GM21367 (cell line): Measurements from ENCODE around the gene DLK1.

ENCODE experiments used
- ATAC-seq: cut with Tn5 transposase; IDR thresholded peaks from one replicate; pipeline ENCODE4 v1.9.1; 2021; ENCODE audit not compliant: unreplicated experiment

DLK1 gene

DNA sequence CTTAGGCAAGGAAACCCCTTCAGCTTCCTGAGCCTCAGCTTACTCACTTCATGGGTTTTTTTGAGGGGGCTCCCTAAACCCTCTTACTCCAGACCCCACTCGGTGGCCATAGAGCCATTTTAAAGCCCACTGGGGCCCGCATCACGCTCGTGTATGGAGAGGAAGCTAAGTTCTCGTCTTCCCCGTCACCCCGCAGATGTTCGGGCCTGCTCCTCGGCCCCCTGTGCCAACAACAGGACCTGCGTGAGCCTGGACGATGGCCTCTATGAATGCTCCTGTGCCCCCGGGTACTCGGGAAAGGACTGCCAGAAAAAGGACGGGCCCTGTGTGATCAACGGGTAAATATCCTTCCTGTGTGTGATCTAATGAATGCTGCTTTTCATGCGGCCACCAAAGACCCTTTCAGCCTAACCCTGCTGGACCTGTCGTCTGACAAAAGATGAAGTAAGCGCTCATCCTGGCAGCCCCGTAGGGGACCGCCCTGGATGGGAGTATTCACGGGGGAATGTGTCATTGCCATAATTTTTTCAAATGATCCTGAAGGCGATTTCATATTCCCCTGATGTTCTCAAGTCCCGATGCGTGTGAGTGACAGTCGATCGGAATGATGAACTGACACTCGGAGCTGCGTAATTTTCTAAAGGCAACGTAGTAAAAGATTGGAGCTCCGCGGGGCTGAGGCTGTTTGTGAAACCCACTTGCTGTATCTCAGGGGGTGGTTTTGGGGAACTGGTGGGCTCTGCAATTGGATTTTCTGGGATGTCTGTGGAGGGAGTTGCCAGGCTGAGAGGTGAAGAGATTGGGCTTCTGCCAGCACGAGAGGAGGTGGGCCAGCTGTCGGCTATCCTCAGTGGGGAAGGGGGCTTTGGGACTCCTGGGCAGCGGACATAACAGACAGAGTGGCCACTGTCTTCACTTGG lies 5.4 kb downstream of the DLK1 start:
- no peak for ATAC-seq

GRCh38 chr14:100732766-100733100 lies 6.0 kb downstream of the DLK1 start:
- ATAC-seq: no peak

- no peak for ATAC-seq
Measured at GRCh38 chr14:100733152-100733850, 6.6 kb downstream of the DLK1 start.

DNA sequence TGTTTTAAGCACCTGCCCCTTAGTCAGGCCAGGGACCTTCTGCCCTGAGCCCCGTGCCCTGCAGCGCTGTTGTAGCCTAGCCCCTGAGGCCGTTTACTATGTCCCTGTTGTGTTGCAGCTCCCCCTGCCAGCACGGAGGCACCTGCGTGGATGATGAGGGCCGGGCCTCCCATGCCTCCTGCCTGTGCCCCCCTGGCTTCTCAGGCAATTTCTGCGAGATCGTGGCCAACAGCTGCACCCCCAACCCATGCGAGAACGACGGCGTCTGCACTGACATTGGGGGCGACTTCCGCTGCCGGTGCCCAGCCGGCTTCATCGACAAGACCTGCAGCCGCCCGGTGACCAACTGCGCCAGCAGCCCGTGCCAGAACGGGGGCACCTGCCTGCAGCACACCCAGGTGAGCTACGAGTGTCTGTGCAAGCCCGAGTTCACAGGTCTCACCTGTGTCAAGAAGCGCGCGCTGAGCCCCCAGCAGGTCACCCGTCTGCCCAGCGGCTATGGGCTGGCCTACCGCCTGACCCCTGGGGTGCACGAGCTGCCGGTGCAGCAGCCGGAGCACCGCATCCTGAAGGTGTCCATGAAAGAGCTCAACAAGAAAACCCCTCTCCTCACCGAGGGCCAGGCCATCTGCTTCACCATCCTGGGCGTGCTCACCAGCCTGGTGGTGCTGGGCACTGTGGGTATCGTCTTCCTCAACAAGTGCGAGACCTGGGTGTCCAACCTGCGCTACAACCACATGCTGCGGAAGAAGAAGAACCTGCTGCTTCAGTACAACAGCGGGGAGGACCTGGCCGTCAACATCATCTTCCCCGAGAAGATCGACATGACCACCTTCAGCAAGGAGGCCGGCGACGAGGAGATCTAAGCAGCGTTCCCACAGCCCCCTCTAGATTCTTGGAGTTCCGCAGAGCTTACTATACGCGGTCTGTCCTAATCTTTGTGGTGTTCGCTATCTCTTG lies 7.6 kb downstream of the DLK1 start:
- ATAC-seq: no peak

DNA sequence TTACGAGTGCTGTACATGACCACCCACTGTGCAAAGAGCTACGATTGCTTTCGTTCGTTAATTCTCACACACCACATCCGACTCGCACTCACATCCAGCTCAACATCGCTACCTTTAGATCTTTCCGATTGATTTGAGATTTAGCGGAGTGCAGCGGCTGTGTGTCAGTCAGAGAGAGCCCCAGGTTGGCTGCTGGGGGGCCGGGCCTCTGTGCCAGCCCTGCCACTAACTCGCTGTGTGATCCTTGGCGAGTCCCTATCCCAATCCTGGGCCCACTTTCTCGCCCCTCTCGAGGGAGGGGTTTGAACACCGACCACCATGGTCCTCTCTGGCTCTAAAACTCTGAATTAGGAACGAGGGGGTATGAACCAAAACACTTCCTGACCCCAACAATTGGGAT lies 8.6 kb downstream of the DLK1 start:
- ATAC-seq: no peak

DNA sequence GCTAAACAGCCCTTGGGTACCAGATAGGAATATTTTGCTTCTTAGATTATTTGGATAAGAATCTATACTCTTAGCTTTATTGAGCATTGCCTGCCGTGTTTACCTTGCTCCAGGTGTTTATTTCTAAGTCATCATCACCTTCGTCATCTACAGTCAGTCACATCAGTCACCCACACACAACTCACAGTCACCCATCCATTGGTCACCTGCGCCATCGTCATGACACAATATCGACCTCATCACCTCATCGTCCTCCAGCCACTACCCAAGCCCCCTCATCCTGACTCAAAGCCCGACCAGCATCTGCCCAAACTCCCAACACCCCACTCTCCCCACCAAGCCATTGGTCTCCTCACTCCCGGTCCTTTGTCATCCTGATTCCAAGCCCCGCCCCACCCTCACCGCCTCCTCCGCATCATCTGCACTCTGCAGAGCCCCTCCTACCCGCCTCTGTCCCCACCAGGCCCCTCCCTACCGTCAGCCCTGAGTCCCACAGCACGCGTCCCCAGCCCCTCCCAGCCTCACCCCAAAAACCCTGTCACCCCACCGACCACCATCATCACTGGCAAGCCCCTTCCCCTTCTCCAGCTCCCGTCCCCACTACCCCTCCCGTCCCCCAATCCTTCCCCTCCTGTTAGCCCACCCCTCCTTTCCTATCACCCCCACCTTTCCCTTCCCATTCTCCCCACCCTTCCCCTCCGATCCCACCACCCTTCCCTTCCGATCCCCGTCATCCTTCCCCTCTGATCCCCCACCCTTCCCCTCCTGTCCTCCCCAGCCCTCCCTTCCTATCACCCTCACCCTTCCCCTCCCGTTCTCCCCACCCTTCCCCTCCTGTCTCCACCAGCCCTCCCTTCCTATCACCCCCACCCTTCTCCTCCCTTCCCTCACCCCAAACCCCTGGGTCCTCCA lies 9.8 kb downstream of the DLK1 start:
- ATAC-seq: no peak

- no peak for ATAC-seq
Measured at GRCh38 chr14:100737526-100737925, 10.8 kb downstream of the DLK1 start.

- no peak for ATAC-seq
Measured at GRCh38 chr14:100738269-100738691, 11.6 kb downstream of the DLK1 start.

DNA sequence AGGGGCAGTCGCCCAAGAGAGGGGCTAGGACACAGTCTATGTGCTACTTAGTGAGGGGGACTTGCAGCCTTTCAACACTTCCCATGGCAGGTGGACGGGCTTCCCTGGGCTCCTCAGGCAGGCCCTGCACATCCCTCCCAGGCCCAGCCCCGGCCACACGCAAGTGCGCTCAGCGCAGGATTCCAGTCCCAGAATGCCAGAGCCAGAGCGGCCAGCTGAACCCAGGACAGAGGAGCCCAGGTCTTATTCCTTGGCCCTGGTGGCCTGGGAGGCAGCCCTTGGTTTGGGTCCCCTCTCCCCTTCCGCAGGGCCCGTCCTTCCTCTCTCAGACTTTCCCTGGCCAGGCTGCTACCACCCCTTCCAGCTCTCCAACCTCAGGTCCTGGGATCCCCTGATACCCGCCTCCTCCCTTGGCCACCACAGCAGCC lies 12.0 kb downstream of the DLK1 start:
- no peak for ATAC-seq

DNA sequence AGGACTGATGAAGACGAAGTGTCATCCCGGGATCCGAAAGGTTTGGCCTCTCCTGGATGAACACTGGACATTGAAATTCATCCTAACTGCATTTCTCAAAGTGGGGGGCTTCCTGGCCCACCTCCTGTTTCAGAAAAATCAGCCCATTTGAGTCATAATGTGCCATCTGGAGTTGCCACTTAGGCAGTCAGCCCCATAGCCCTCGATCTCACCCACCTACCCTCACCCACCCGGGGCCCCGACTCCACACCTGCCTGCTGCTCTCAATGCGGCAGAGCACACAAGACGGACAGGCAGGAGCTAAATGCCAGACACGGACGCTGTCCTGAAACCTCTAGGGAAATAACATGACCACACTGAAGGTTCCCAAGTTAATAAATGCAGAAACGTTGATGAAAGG lies 12.6 kb downstream of the DLK1 start:
- no peak for ATAC-seq

DNA sequence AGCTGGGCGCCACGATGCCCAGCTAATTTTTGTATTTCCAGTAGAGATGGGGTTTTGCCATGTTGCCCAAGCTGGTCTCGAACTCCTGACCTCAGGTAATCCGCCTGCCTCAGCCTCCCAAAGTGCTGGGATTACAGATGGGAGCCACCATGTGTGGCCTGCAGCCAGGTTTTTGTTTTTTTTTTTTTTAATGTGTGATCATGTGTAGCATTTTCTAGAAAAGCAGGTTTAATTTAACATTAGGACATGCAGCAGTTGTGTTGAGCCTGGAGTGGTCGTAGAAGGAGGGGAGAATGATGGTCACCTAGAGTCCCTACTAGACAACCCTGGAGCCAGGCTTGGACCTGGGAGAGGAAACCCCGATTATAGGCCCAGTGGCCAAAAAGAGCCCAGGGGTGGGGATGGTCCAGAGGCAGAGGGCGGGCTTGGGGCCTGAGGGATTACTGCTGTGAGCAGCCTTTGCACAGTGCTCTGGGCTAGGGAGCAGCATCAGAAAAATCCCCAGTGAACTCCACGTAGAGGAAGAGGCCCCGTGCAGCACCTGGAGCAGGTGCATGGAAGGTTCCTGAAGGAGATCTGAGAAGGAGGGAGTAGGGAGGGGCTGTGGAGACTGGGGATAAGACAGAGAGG lies 13.6 kb downstream of the DLK1 start:
- no peak for ATAC-seq

GRCh38 chr14:100740929-100741328 lies 14.2 kb downstream of the DLK1 start:
- ATAC-seq: no peak

DNA sequence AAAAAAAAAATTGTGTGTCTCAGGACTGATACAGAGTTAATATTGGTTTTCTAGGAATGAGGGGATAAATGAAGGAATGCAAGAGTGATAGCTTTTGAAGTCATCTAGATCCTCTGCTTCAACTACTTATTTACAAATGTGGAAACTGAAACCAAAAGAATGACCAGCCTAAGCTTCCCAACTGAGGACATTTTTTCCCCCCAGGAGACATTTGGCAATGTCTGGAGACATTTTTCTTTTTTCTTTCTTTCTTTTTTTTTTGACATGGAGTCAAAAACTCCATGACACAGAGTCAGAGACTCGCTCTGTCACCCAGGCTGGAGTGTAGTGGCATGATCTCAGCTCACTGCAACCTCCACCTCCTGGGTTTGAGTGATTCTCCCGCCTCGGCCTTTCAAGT lies 15.3 kb downstream of the DLK1 start:
- no peak for ATAC-seq

GRCh38 chr14:100746326-100746725 lies 19.6 kb downstream of the DLK1 start:
- no peak for ATAC-seq

GRCh38 chr14:100747021-100747586 lies 20.4 kb downstream of the DLK1 start:
- no peak for ATAC-seq

DNA sequence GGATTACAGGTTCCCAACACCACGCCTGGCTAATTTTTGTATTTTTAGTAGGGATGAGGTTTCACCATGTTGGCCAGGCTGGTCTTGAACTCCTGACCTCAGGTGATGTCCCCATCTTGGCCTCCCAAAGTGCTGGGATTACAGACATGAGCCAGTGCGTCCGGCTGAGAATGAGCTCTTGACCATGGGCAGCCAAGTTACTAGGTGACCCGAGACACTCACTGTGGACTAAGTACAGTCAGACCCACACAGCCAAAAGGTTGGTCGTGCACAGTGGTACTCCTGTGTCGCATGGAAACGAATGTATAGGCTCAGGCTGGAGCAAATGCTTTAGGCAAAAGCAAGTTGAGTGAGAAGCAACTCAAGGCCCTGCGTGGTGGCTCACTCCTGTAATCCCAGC lies 21.0 kb downstream of the DLK1 start:
- ATAC-seq: no peak

DNA sequence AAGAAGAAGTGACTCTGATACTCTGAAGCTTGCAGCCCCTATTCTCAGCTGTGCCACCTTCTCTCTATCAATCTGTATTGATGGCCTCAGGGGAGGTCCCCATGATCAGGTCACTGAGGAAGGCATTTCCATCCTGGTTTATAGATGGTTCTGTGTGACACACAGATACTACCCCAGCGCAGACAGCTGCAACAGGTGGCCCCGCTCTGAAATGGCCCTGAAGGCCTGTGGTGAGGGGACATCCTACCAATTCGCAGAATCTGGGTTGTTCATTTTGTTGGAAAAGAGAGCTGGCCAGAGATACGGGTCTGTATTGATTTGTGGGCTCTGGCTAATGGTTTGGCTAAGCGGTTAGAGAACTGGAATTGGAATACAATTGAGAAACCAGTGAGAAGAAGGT lies 21.7 kb downstream of the DLK1 start:
- ATAC-seq: no peak

- no peak for ATAC-seq
Measured at GRCh38 chr14:100748944-100749343, 22.3 kb downstream of the DLK1 start.

DNA sequence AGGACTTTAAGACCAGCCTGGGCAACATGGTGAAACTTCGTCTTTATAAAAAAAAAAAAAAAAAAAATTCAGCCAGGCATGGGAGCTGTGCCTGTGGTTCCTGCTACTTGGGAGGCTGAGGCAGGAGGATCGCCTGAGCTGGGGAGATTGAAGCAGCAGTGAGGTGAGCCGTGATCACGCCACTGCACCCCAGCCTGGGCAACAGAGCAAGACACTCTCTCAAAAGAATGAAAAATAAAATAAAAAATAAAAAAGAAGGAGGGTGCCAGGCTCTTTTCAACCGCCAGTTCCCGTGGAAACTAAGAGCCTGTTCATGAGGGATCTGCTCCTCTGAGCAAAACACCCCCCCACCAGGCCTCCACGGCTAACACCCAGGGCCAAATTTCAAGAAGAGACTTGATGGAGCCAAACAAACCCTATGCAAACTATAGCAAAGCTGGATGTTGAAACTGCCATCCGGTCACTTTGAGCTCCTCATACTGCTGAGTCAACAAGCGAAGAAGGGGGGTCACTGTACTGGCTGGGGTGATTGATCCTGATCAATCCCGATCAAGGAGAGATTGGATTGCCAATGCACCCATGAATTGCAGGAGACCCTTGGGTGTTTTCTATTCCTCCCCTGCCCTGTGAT lies 23.4 kb downstream of the DLK1 start:
- no peak for ATAC-seq
